Type B pancreatic cell (in vitro differentiated cells): Measurements from ENCODE around the gene ANK2. TPM values are rescaled to one million over a fixed set of nuclear protein-coding genes. Genes with fewer than 3 reads are reported as not detected.
"Not testable (repeated sequence)": the region's sequence is repeated elsewhere in the genome, so short reads cannot be mapped to it uniquely, and the experiment has no call there.

Experiments used
- DNase-seq: peaks from one replicate; pipeline ENCODE4 v3.0.0; 2021; ENCODE audit warnings: mixed read lengths; ENCODE audit not compliant: unreplicated experiment; ENCODE audit errors: extremely low spot score
- H3K27ac Mint-ChIP-seq: 2 replicates; pipeline ENCODE4 v1.8.0; 2021; ENCODE audit warnings: mild to moderate bottlenecking, mixed read lengths
- H3K27me3 Mint-ChIP-seq: 2 replicates; pipeline ENCODE4 v1.8.0; 2021; ENCODE audit warnings: mixed read lengths
- H3K36me3 Mint-ChIP-seq: 2 replicates; pipeline ENCODE4 v1.8.0; 2021; ENCODE audit warnings: mixed read lengths
- H3K4me1 Mint-ChIP-seq: one replicate; pipeline ENCODE4 v1.8.0; 2021; ENCODE audit warnings: mixed read lengths; ENCODE audit not compliant: unreplicated experiment
- H3K4me3 Mint-ChIP-seq: 2 replicates; pipeline ENCODE4 v1.8.0; 2021; ENCODE audit warnings: mild to moderate bottlenecking, mixed read lengths
- H3K9me3 Mint-ChIP-seq: 2 replicates; pipeline ENCODE4 v1.8.0; 2021; ENCODE audit warnings: mixed read lengths
- total RNA-seq: library from RNA; stranded (reverse); gene quantifications from 2 replicates; pipeline ENCODE4 v1.2.1, GENCODE V29; 2021; ENCODE audit warnings: low replicate concordance
- TF ChIP-seq, protein P1 (sequence below): fragments of 200-600 bp; sonication (generic); conservative IDR thresholded peaks from 2 replicates; pipeline ENCODE4 v1.5.0; 2021; ENCODE audit warnings: antibody characterized with exemption, mild to moderate bottlenecking

The ANK2 gene
- total RNA-seq, 1 donor from 2014 or later = 27.7 TPM

- no peak for DNase-seq
- no peak overlapping the region for H3K27ac Mint-ChIP-seq
- no peaks in the 10 kb centered on the region for H3K27me3 Mint-ChIP-seq
- H3K4me3 Mint-ChIP-seq = no peak overlapping the region
- H3K36me3 Mint-ChIP-seq = no peaks in the 10 kb centered on the region
- H3K9me3 Mint-ChIP-seq = no peaks in the 10 kb centered on the region
- TF ChIP-seq, protein P1, sequence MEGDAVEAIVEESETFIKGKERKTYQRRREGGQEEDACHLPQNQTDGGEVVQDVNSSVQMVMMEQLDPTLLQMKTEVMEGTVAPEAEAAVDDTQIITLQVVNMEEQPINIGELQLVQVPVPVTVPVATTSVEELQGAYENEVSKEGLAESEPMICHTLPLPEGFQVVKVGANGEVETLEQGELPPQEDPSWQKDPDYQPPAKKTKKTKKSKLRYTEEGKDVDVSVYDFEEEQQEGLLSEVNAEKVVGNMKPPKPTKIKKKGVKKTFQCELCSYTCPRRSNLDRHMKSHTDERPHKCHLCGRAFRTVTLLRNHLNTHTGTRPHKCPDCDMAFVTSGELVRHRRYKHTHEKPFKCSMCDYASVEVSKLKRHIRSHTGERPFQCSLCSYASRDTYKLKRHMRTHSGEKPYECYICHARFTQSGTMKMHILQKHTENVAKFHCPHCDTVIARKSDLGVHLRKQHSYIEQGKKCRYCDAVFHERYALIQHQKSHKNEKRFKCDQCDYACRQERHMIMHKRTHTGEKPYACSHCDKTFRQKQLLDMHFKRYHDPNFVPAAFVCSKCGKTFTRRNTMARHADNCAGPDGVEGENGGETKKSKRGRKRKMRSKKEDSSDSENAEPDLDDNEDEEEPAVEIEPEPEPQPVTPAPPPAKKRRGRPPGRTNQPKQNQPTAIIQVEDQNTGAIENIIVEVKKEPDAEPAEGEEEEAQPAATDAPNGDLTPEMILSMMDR = no peak
- H3K4me1 Mint-ChIP-seq = peaks cover 5% of the 10 kb centered on the region
These were observed 132.0 kb downstream of the ANK2 start for GRCh38 chr4:113181289-113182007.

GRCh38 chr4:113183032-113183605 lies 133.7 kb downstream of the ANK2 start:
- no peaks in the 10 kb centered on the region for H3K36me3 Mint-ChIP-seq
- H3K27me3 Mint-ChIP-seq = no peaks in the 10 kb centered on the region
- DNase-seq = no peak
- no peak overlapping the region for H3K4me3 Mint-ChIP-seq
- no peak overlapping the region for H3K27ac Mint-ChIP-seq
- H3K4me1 Mint-ChIP-seq = peaks cover 17% of the 10 kb centered on the region
- H3K9me3 Mint-ChIP-seq = no peaks in the 10 kb centered on the region
- TF ChIP-seq, protein P1 = no peak

- not testable (repeated sequence) for H3K27me3 Mint-ChIP-seq, DNase-seq, H3K36me3 Mint-ChIP-seq, H3K27ac Mint-ChIP-seq, H3K9me3 Mint-ChIP-seq, H3K4me3 Mint-ChIP-seq
- peaks cover 21% of the 10 kb centered on the region for H3K4me1 Mint-ChIP-seq
These were observed 136.8 kb downstream of the ANK2 start for GRCh38 chr4:113186220-113186619.

DNA sequence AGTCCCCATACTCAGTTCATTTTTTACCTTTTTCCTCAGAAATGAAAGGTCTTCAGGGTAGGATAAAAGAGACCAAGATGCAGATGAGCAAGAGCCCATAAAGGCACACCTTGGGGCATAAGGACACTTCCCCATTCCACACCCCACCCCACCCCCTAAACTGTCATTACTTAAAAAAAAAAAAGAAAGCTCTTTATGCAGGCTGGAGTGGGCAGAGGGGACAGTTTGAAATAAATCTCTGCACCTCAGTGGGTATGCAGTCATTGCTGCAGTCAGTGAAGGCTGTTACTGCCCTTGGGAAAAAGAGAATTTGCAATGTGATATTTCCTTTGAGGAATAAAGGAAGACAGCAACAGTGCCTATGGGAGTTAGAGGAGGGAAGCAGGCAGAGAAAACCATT lies 137.5 kb downstream of the ANK2 start:
- H3K27me3 Mint-ChIP-seq = no peaks in the 10 kb centered on the region
- H3K36me3 Mint-ChIP-seq = no peaks in the 10 kb centered on the region
- TF ChIP-seq, protein P1 = no peak
- no peak for DNase-seq
- H3K4me3 Mint-ChIP-seq = peak overlapping the region; percentile 22
- H3K4me1 Mint-ChIP-seq = peaks cover 21% of the 10 kb centered on the region
- H3K27ac Mint-ChIP-seq = no peak overlapping the region
- H3K9me3 Mint-ChIP-seq = no peaks in the 10 kb centered on the region

DNA sequence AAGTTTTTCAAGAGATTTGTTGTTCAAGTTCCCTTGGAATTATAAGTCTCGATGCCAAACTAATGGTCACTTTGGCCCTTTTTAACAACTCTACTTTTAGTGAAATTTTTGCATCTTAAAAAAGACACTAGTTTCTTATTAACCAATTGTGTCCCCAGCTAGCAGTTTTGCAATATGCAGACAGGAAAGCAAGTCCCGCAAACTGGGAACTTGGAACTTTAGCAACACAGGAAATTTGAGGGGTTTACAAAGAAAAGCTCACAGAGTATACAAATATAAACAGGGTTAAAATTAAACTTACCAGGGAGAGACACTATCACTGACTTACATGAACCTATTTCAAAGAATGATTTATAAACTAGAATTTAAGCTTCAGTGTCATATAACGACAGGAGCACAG lies 137.9 kb downstream of the ANK2 start:
- no peaks in the 10 kb centered on the region for H3K36me3 Mint-ChIP-seq

DNA sequence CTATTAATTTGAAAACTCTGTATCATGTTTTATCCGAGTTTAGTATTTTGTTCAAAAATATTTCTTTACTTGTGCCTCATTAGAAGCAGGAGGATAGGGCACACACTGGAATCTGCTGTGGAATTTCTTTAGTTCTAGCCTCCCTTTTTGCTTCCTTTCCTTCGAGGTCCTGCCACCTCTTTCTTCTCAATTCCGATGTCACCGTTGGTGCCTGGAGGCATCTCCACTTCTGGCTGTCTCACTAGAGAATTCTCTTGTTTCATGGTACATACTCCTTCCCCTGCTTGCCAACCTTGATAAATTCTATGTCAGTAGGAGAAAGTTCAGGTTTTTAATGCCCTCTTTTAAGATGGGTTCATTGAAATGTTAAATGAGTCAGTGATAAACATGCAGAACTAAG lies 140.1 kb downstream of the ANK2 start:
- DNase-seq = no peak
- Mint-ChIP-seq H3K4me1 (peaks cover 21% of the 10 kb centered on the region), H3K27me3 (no peaks in the 10 kb centered on the region), H3K9me3 (no peaks in the 10 kb centered on the region), H3K27ac (no peak overlapping the region), H3K36me3 (no peaks in the 10 kb centered on the region), H3K4me3 (no peak overlapping the region)
- TF ChIP-seq, protein P1 = no peak

More for the DNA sequence above, 137.9 kb downstream of the ANK2 start:
- H3K4me3 Mint-ChIP-seq = no peak overlapping the region
- no peak for DNase-seq
- no peak overlapping the region for H3K27ac Mint-ChIP-seq
- no peaks in the 10 kb centered on the region for H3K27me3 Mint-ChIP-seq
- peaks cover 21% of the 10 kb centered on the region for H3K4me1 Mint-ChIP-seq
- H3K9me3 Mint-ChIP-seq = no peaks in the 10 kb centered on the region
- TF ChIP-seq, protein P1 = no peak
